Tibial nerve (tissue), 4 donors: ENCODE results near the gene RBP3. TPM values are rescaled to one million over a fixed set of nuclear protein-coding genes. Genes with fewer than 3 reads are reported as not detected.
"Not testable (repeated sequence)": the region's sequence is repeated elsewhere in the genome, so short reads cannot be mapped to it uniquely, and the experiment has no call there.

Source experiments
- DNase-seq, 2 donors: peaks; one replicate each; pipeline ENCODE4 v3.0.0-alpha.2; 2019; ENCODE audit warnings: low spot score in 2 of 2
- H3K27ac ChIP-seq, 4 donors: fragments of 200-600 bp; sonication (generic) in 3 of 4; one replicate each; pipeline ENCODE4 v1.5.1; 2017 to 2019; ENCODE audit warnings: mild to moderate bottlenecking in 1 of 4
- H3K27me3 ChIP-seq, 2 donors: fragments of 200-600 bp; sonication (generic) in 1 of 2; one replicate each; pipeline versions ENCODE4 v1.5.1 to v1.6.0; 2017 to 2019
- H3K36me3 ChIP-seq, 3 donors: fragments of 200-600 bp; sonication (generic); one replicate each; pipeline ENCODE4 v1.5.1; 2018 to 2019
- H3K4me1 ChIP-seq, 4 donors: fragments of 200-600 bp; sonication (generic) in 3 of 4; one replicate each; pipeline ENCODE4 v1.5.1; 2017 to 2019
- H3K4me3 ChIP-seq, 4 donors: fragments of 200-600 bp; sonication (generic) in 3 of 4; one replicate each; pipeline ENCODE4 v1.5.1; 2017 to 2019; ENCODE audit warnings: mild to moderate bottlenecking in 1 of 4, moderate library complexity in 1 of 4
- H3K9me3 ChIP-seq, 4 donors: fragments of 200-600 bp; sonication (generic) in 3 of 4; one replicate each; pipeline ENCODE4 v1.5.1; 2017 to 2019
- CTCF ChIP-seq, 5 experiments: fragments of 200-600 bp in 3 of 5; fragments of 450-650 bp in 2 of 5; sonication (generic) in 3 of 5; IDR thresholded peaks; one replicate each; pipeline ENCODE4 v1.5.1; 2016 to 2019; ENCODE audit warnings: antibody characterized with exemption in 5 of 5, mild to moderate bottlenecking in 3 of 5, moderate library complexity in 2 of 5
- EP300 ChIP-seq, 2 donors: sonication (generic); formaldehyde crosslinking; IDR thresholded peaks; one replicate each; pipeline ENCODE4 v1.6.1; 2017; ENCODE audit warnings: antibody characterized with exemption in 2 of 2, mild to moderate bottlenecking in 1 of 2
- POLR2A ChIP-seq, 2 donors: fragments of 450-650 bp; IDR thresholded peaks; one replicate each; pipeline ENCODE4 v1.6.1; 2017; ENCODE audit warnings: antibody characterized with exemption in 2 of 2, mild to moderate bottlenecking in 2 of 2, moderate library complexity in 2 of 2
- WGBS, 2 donors: methylation state at CpG; one replicate each; pipeline ENCODE4 v1.1.5; 2018; 5-methylcytosine and 5-hydroxymethylcytosine counted together
- total RNA-seq, 4 donors: library from RNA; depleted of rRNA; stranded (reverse); fragments of >200 nt; gene quantifications; one replicate each; pipeline ENCODE4 v1.1.0, GENCODE V29; 2016

The RBP3 gene
- total RNA-seq, 4 donors from 2014 or later: not detected

- Histone ChIP-seq H3K36me3 (no peaks in the 10 kb centered on the region), H3K9me3 (no peaks in the 10 kb centered on the region), H3K4me1 (peaks cover 0 to 16% (median 0%) of the 10 kb centered on the region in 4 donors), H3K27me3 (no peaks in the 10 kb centered on the region), H3K4me3 (no peak overlapping the region), H3K27ac (no peak overlapping the region)
- 70 to 75% methylated on average over 1 of the region's 1 CpG for WGBS, 2 donors
- DNase-seq: no peak
- TF ChIP-seq EP300 (IDR thresholded peaks at IDR 0.05) (no peak), CTCF (IDR thresholded peaks at IDR 0.05) (no peak), POLR2A (IDR thresholded peaks at IDR 0.05) (no peak)
These were observed 32.9 kb downstream of the RBP3 start for GRCh38 chr10:47381103-47381395.

GRCh38 chr10:47381427-47382379 is 33.5 kb downstream of the RBP3 start:
- WGBS, 2 donors: 76% methylated on average over 7 to 9 of the region's 9 CpGs

GRCh38 chr10:47383261-47384147 is 35.3 kb downstream of the RBP3 start:
- no peaks in the 10 kb centered on the region for H3K27me3 ChIP-seq
- no peak for TF ChIP-seq POLR2A (IDR thresholded peaks at IDR 0.05)
- TF ChIP-seq CTCF (IDR thresholded peaks at IDR 0.05): no peak
- no peak for TF ChIP-seq EP300 (IDR thresholded peaks at IDR 0.05)
- H3K36me3 ChIP-seq: no peaks in the 10 kb centered on the region
- H3K4me3 ChIP-seq: peak overlapping the region; percentile 51 to 68 (median 62)
- no peaks in the 10 kb centered on the region for H3K9me3 ChIP-seq
- peak overlapping the region in 3 of 4 donors; percentile 70 to 89 (median 74) for H3K27ac ChIP-seq
- no peak for DNase-seq
- 16 to 17% methylated on average over 9 of the region's 9 CpGs for WGBS, 2 donors
- peaks cover 0 to 16% (median 0%) of the 10 kb centered on the region in 4 donors for H3K4me1 ChIP-seq

More at GRCh38 chr10:47381427-47382379, 33.5 kb downstream of the RBP3 start:
- TF ChIP-seq CTCF (IDR thresholded peaks at IDR 0.05): no peak
- no peak for TF ChIP-seq POLR2A (IDR thresholded peaks at IDR 0.05)
- TF ChIP-seq EP300 (IDR thresholded peaks at IDR 0.05): no peak
- Histone ChIP-seq H3K27ac (no peak overlapping the region), H3K4me1 (peaks cover 0 to 16% (median 0%) of the 10 kb centered on the region in 4 donors), H3K4me3 (no peak overlapping the region), H3K9me3 (no peaks in the 10 kb centered on the region), H3K27me3 (no peaks in the 10 kb centered on the region), H3K36me3 (no peaks in the 10 kb centered on the region)
- no peak for DNase-seq

- Histone ChIP-seq H3K4me3 (peak within 1 kb of the TSS; percentile 51 to 68 (median 62)), H3K27me3 (no peaks in the 10 kb centered on the region), H3K36me3 (no peaks in the 10 kb centered on the region), H3K9me3 (no peaks in the 10 kb centered on the region), H3K27ac (peak within 1 kb of the TSS; percentile 70 to 89 (median 76)), H3K4me1 (peaks cover 0 to 16% (median 0%) of the 10 kb centered on the region in 4 donors)
- 0 to 1% methylated on average over 17 to 42 of the region's 75 CpGs for WGBS, 2 donors
- peak; percentile 63 to 71 for DNase-seq
- no peak for TF ChIP-seq CTCF (IDR thresholded peaks at IDR 0.05)
- TF ChIP-seq POLR2A (IDR thresholded peaks at IDR 0.05): peak in 1 of 2 donors; percentile 50
- peak in 1 of 2 donors; percentile 64 for TF ChIP-seq EP300 (IDR thresholded peaks at IDR 0.05)
These were observed 36.2 kb downstream of the RBP3 start, which contains the start of gene ZNF488 for GRCh38 chr10:47384148-47384921. ZNF488 (minus strand) TSS chr10:47384293; CDS start chr10:47368829, 15,464 bp downstream.

- not testable (repeated sequence) for H3K4me3 ChIP-seq, DNase-seq, H3K27me3 ChIP-seq, H3K36me3 ChIP-seq, H3K27ac ChIP-seq, H3K9me3 ChIP-seq
- 95 to 100% methylated on average over 2 of the region's 2 CpGs for WGBS, 2 donors
- peaks cover 0 to 16% (median 0%) of the 10 kb centered on the region in 4 donors for H3K4me1 ChIP-seq
These were observed 37.9 kb downstream of the RBP3 start for GRCh38 chr10:47386104-47386503.
